Measurements from ENCODE around the gene DPP7.

DNA sequence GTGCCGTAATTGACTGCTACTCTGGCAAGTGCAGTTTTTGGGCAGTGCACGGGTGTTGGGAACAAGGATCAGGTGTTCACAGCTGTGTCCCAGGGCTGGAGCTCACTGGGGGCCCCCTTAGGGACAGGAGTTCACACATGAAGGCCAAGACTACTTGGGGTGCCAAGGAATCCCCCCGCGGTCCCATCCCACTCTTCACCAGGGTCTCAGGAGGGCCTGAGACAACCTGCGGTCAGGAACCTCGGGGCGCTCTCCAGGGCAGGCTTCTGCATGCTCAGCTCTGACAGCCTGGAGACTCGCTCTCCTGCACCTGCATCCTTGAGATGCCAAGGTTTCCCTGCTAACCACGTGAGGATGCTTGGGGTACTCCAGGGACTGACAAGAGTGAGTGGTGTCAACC is 30.0 kb downstream of the DPP7 start:
- TF ChIP-seq, protein P1, sequence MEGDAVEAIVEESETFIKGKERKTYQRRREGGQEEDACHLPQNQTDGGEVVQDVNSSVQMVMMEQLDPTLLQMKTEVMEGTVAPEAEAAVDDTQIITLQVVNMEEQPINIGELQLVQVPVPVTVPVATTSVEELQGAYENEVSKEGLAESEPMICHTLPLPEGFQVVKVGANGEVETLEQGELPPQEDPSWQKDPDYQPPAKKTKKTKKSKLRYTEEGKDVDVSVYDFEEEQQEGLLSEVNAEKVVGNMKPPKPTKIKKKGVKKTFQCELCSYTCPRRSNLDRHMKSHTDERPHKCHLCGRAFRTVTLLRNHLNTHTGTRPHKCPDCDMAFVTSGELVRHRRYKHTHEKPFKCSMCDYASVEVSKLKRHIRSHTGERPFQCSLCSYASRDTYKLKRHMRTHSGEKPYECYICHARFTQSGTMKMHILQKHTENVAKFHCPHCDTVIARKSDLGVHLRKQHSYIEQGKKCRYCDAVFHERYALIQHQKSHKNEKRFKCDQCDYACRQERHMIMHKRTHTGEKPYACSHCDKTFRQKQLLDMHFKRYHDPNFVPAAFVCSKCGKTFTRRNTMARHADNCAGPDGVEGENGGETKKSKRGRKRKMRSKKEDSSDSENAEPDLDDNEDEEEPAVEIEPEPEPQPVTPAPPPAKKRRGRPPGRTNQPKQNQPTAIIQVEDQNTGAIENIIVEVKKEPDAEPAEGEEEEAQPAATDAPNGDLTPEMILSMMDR (IDR thresholded peaks at IDR 0.05): no peak
- TF ChIP-seq POLR2A (IDR thresholded peaks at IDR 0.05): no peak
